NB4 (cell line): ENCODE results near the gene PRDM4.

Experiments used
- MYC ChIP-seq: IDR thresholded peaks from 2 replicates; pipeline ENCODE4 v1.6.1; 2011; ENCODE audit warnings: low read depth, low read length
- POLR2A ChIP-seq: IDR thresholded peaks from 2 replicates; pipeline ENCODE4 v1.6.1; 2011; ENCODE audit warnings: mild to moderate bottlenecking; ENCODE audit not compliant: insufficient read length; ENCODE audit errors: extremely low read depth
- TF ChIP-seq, protein P1 (sequence below): IDR thresholded peaks from one replicate; pipeline ENCODE4 v1.5.1; 2012; ENCODE audit warnings: low read depth, low read length
- TF ChIP-seq, protein P2 (sequence below): IDR thresholded peaks from 2 replicates; pipeline ENCODE4 v1.6.1; 2011; ENCODE audit warnings: low read depth, low read length

DNA sequence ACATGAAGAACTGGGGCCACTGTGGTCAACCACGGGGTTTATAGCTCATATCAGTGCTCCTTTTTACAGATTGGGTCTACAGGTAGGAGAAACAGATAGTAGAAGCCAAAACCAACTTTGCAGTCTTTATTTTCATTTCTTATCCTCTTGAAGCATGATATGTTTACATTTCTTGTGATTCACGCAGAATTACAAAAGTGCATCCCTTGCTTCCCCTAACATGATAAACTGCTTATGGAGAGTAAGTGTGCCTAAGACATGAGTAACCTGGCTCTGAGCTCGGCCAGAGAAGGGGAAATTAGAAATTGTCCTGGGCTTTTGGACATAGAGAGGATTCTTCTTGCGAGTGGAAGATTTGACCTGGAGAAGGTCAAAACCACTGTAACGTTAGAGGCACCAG, 56.9 kb downstream of the PRDM4 start:
- TF ChIP-seq, protein P1, sequence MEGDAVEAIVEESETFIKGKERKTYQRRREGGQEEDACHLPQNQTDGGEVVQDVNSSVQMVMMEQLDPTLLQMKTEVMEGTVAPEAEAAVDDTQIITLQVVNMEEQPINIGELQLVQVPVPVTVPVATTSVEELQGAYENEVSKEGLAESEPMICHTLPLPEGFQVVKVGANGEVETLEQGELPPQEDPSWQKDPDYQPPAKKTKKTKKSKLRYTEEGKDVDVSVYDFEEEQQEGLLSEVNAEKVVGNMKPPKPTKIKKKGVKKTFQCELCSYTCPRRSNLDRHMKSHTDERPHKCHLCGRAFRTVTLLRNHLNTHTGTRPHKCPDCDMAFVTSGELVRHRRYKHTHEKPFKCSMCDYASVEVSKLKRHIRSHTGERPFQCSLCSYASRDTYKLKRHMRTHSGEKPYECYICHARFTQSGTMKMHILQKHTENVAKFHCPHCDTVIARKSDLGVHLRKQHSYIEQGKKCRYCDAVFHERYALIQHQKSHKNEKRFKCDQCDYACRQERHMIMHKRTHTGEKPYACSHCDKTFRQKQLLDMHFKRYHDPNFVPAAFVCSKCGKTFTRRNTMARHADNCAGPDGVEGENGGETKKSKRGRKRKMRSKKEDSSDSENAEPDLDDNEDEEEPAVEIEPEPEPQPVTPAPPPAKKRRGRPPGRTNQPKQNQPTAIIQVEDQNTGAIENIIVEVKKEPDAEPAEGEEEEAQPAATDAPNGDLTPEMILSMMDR, result no peak
- TF ChIP-seq POLR2A (no peak), MYC (no peak)
- TF ChIP-seq, protein P2, sequence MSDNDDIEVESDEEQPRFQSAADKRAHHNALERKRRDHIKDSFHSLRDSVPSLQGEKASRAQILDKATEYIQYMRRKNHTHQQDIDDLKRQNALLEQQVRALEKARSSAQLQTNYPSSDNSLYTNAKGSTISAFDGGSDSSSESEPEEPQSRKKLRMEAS, result no peak
